Liver (tissue), 9 donors: ENCODE measurements around the gene STX17. TPM values are rescaled to one million over a fixed set of nuclear protein-coding genes. Genes with fewer than 3 reads are reported as not detected.
"Not testable (repeated sequence)": the region's sequence is repeated elsewhere in the genome, so short reads cannot be mapped to it uniquely, and the experiment has no call there.

ENCODE experiments used
- DNase-seq: peaks from one replicate; pipeline ENCODE4 v3.0.0-alpha.2; 2017; ENCODE audit warnings: low spot score
- H3K27ac ChIP-seq, 2 donors: one replicate each; pipeline ENCODE4 v1.7.0; 2013; ENCODE audit warnings: inconsistent platforms in 2 of 2, low read length in 2 of 2, control low read depth in 1 of 2, low read depth in 1 of 2, mild to moderate bottlenecking in 1 of 2
- H3K27me3 ChIP-seq, 4 donors: one replicate each; pipeline versions ENCODE4 v1.6.1 to v1.7.0; 2013; ENCODE audit warnings: low read length in 3 of 4, inconsistent platforms in 1 of 4, mild to moderate bottlenecking in 1 of 4, moderate library complexity in 1 of 4; ENCODE audit not compliant: control insufficient read depth in 4 of 4, insufficient read depth in 4 of 4
- H3K36me3 ChIP-seq, 4 donors: one replicate each; pipeline versions ENCODE4 v1.6.1 to v1.7.0; 2013; ENCODE audit warnings: low read length in 3 of 4, mild to moderate bottlenecking in 3 of 4, low read depth in 1 of 4, moderate library complexity in 1 of 4; ENCODE audit not compliant: control insufficient read depth in 4 of 4, insufficient read depth in 3 of 4
- H3K4me1 ChIP-seq, 4 donors: one replicate each; pipeline versions ENCODE4 v1.6.1 to v1.7.0; 2013; ENCODE audit warnings: low read length in 3 of 4, mild to moderate bottlenecking in 3 of 4, moderate library complexity in 1 of 4; ENCODE audit not compliant: control insufficient read depth in 4 of 4, insufficient read depth in 4 of 4
- H3K4me3 ChIP-seq, 3 donors: one replicate each; pipeline versions ENCODE4 v1.6.1 to v1.7.0; 2013; ENCODE audit warnings: low read length in 3 of 3, control low read depth in 1 of 3, low read depth in 1 of 3, mild to moderate bottlenecking in 1 of 3
- H3K9ac ChIP-seq, 2 donors: one replicate each; pipeline ENCODE4 v1.7.0; 2013; ENCODE audit warnings: low read length in 2 of 2, mild to moderate bottlenecking in 2 of 2, moderate library complexity in 2 of 2, control low read depth in 1 of 2, low read depth in 1 of 2
- H3K9me3 ChIP-seq, 4 donors: one replicate each; pipeline versions ENCODE4 v1.6.1 to v1.7.0; 2013; ENCODE audit warnings: low read length in 3 of 4; ENCODE audit not compliant: control insufficient read depth in 4 of 4
- CTCF ChIP-seq: fragments of 150-350 bp; IDR thresholded peaks from 2 replicates; pipeline ENCODE4 v1.5.1; 2017; ENCODE audit warnings: improper control_type of control experiment, low read depth, low read length; ENCODE audit not compliant: missing input control
- EGR1 ChIP-seq, 2 donors: IDR thresholded peaks; 2 replicates each; pipeline ENCODE4 v1.6.1; 2016 to 2018; ENCODE audit warnings: antibody characterized with exemption in 2 of 2, low read depth in 2 of 2
- FOXA1 ChIP-seq: IDR thresholded peaks from 2 replicates; pipeline ENCODE4 v1.6.1; 2016; ENCODE audit warnings: antibody characterized with exemption
- FOXA2 ChIP-seq: IDR thresholded peaks from 2 replicates; pipeline ENCODE4 v1.6.1; 2016; ENCODE audit warnings: antibody characterized with exemption
- GABPA ChIP-seq, 2 donors: IDR thresholded peaks in 1 of 2; conservative IDR thresholded peaks in 1 of 2; 2 replicates each; pipeline ENCODE4 v1.6.1; 2016; ENCODE audit warnings: antibody characterized with exemption in 2 of 2, mild to moderate bottlenecking in 1 of 2, moderate library complexity in 1 of 2
- HNF4A ChIP-seq, 2 donors: conservative IDR thresholded peaks; 2 replicates each; pipeline ENCODE4 v1.6.1; 2016; ENCODE audit warnings: antibody characterized with exemption in 2 of 2, mild to moderate bottlenecking in 2 of 2
- HNF4G ChIP-seq: IDR thresholded peaks from 2 replicates; pipeline ENCODE4 v1.6.1; 2016; ENCODE audit warnings: antibody characterized with exemption
- JUND ChIP-seq, 2 donors: IDR thresholded peaks; 2 replicates each; pipeline ENCODE4 v1.6.1; 2016; ENCODE audit warnings: antibody characterized with exemption in 2 of 2
- MAX ChIP-seq: IDR thresholded peaks from 2 replicates; pipeline ENCODE4 v1.6.1; 2016; ENCODE audit warnings: antibody characterized with exemption
- NR2F2 ChIP-seq: IDR thresholded peaks from 2 replicates; pipeline ENCODE4 v1.6.1; 2016; ENCODE audit warnings: antibody characterized with exemption
- RAD21 ChIP-seq, 2 donors: IDR thresholded peaks; 2 replicates each; pipeline ENCODE4 v1.6.1; 2016; ENCODE audit warnings: antibody characterized with exemption in 2 of 2, mild to moderate bottlenecking in 2 of 2
- RXRA ChIP-seq, 2 donors: IDR thresholded peaks; 2 replicates each; pipeline ENCODE4 v1.6.1; 2017 to 2018; ENCODE audit warnings: antibody characterized with exemption in 2 of 2, mild to moderate bottlenecking in 1 of 2
- SP1 ChIP-seq: IDR thresholded peaks from 2 replicates; pipeline ENCODE4 v1.6.1; 2018; ENCODE audit warnings: antibody characterized with exemption, mild to moderate bottlenecking
- TAF1 ChIP-seq: conservative IDR thresholded peaks from 2 replicates; pipeline ENCODE4 v1.6.1; 2016; ENCODE audit warnings: antibody characterized with exemption, mild to moderate bottlenecking
- YY1 ChIP-seq: IDR thresholded peaks from 2 replicates; pipeline ENCODE4 v1.6.1; 2016; ENCODE audit warnings: antibody characterized with exemption, mild to moderate bottlenecking
- WGBS: extraction: QIAGEN DNeasy Blood & Tissue Kit; methylation state at CpG from one replicate; pipeline ENCODE4 v1.1.7; 2013; 5-methylcytosine and 5-hydroxymethylcytosine counted together
- polyA plus RNA-seq, 2 donors: library from polyadenylated mRNA; stranded (reverse) in 1 of 2; unstranded in 1 of 2; fragments of 200-250 nt in 1 of 2; fragments of >200 nt in 1 of 2; fragmentation: Nextera tagmentation in 1 of 2; extraction: Ambion mirVana in 1 of 2; gene quantifications; one replicate each; pipeline versions ENCODE4 v1.2.1 to v1.2.3, GENCODE V29; 2013 to 2015
- total RNA-seq, 2 donors: library from RNA; depleted of rRNA; stranded (reverse); fragments of >200 nt; gene quantifications; one replicate each; pipeline ENCODE4 v1.2.3, GENCODE V29; 2014
- TF ChIP-seq, protein P1 (sequence below): IDR thresholded peaks from 2 replicates; pipeline ENCODE4 v1.6.1; 2016; ENCODE audit warnings: antibody characterized with exemption, mild to moderate bottlenecking
- TF ChIP-seq, protein P2 (sequence below): IDR thresholded peaks from 2 replicates; pipeline ENCODE4 v1.6.1; 2016; ENCODE audit warnings: antibody characterized with exemption
- TF ChIP-seq, protein P3 (sequence below): IDR thresholded peaks from 2 replicates; pipeline ENCODE4 v1.6.1; 2016; ENCODE audit warnings: antibody characterized with exemption
- donor health status: healthy.
- donor health status: healthy.
- donor health status: healthy.
- donor health status: healthy.
- donor health status: healthy.

The STX17 gene
- total RNA-seq (10 to 100 TPM; 20.1 to 30.9 TPM), polyA plus RNA-seq (10 to 100 TPM in 1 of 2 donors, 1 to 10 TPM in 1; 8.3 to 22.2 TPM)

- Histone ChIP-seq H3K4me1 (peaks cover 3 to 18% (median 14%) of the 10 kb centered on the region in 4 donors), H3K36me3 (no peaks in the 10 kb centered on the region), H3K27me3 (no peaks in the 10 kb centered on the region), H3K9ac (peak within 1 kb of the TSS; percentile 87 to 92), H3K4me3 (peak within 1 kb of the TSS; percentile 89 to 98 (median 96)), H3K27ac (peak within 1 kb of the TSS; percentile 98 to 99), H3K9me3 (no peaks in the 10 kb centered on the region)
- TF ChIP-seq HNF4G (no peak), JUND (IDR thresholded peaks at IDR 0.05) (no peak), YY1 (peak; percentile 88), FOXA2 (no peak), RXRA (IDR thresholded peaks at IDR 0.05) (peak; percentile 5 to 23), CTCF (no peak), NR2F2 (peak; percentile 43), FOXA1 (no peak), HNF4A (conservative IDR thresholded peaks at IDR 0.05) (no peak), RAD21 (IDR thresholded peaks at IDR 0.05) (peak in 1 of 2 donors; percentile 23), GABPA (IDR thresholded peaks at IDR 0.05 in 1 of 2, conservative IDR thresholded peaks at IDR 0.05 in 1 of 2) (no peak), MAX (no peak), TAF1 (peak; percentile 44), EGR1 (IDR thresholded peaks at IDR 0.05; ENCODE audit: low read depth in 2 of 2) (peak in 1 of 2 donors; percentile 3), SP1 (peak; percentile 27)
- TF ChIP-seq, protein P1, sequence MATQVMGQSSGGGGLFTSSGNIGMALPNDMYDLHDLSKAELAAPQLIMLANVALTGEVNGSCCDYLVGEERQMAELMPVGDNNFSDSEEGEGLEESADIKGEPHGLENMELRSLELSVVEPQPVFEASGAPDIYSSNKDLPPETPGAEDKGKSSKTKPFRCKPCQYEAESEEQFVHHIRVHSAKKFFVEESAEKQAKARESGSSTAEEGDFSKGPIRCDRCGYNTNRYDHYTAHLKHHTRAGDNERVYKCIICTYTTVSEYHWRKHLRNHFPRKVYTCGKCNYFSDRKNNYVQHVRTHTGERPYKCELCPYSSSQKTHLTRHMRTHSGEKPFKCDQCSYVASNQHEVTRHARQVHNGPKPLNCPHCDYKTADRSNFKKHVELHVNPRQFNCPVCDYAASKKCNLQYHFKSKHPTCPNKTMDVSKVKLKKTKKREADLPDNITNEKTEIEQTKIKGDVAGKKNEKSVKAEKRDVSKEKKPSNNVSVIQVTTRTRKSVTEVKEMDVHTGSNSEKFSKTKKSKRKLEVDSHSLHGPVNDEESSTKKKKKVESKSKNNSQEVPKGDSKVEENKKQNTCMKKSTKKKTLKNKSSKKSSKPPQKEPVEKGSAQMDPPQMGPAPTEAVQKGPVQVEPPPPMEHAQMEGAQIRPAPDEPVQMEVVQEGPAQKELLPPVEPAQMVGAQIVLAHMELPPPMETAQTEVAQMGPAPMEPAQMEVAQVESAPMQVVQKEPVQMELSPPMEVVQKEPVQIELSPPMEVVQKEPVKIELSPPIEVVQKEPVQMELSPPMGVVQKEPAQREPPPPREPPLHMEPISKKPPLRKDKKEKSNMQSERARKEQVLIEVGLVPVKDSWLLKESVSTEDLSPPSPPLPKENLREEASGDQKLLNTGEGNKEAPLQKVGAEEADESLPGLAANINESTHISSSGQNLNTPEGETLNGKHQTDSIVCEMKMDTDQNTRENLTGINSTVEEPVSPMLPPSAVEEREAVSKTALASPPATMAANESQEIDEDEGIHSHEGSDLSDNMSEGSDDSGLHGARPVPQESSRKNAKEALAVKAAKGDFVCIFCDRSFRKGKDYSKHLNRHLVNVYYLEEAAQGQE, result peak; percentile 60
- TF ChIP-seq, protein P2, sequence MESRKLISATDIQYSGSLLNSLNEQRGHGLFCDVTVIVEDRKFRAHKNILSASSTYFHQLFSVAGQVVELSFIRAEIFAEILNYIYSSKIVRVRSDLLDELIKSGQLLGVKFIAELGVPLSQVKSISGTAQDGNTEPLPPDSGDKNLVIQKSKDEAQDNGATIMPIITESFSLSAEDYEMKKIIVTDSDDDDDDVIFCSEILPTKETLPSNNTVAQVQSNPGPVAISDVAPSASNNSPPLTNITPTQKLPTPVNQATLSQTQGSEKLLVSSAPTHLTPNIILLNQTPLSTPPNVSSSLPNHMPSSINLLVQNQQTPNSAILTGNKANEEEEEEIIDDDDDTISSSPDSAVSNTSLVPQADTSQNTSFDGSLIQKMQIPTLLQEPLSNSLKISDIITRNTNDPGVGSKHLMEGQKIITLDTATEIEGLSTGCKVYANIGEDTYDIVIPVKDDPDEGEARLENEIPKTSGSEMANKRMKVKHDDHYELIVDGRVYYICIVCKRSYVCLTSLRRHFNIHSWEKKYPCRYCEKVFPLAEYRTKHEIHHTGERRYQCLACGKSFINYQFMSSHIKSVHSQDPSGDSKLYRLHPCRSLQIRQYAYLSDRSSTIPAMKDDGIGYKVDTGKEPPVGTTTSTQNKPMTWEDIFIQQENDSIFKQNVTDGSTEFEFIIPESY, result no peak
- TF ChIP-seq, protein P3, sequence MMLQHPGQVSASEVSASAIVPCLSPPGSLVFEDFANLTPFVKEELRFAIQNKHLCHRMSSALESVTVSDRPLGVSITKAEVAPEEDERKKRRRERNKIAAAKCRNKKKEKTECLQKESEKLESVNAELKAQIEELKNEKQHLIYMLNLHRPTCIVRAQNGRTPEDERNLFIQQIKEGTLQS, result no peak
- WGBS, result under 1% methylated on average over 76 of the region's 76 CpGs
- peak; percentile 89 for DNase-seq
Measured at GRCh38 chr9:99906403-99907207, at the start of gene STX17. TSS of gene STX17 (plus strand) at chr9:99906654. CDS start at chr9:99915240, 8,586 bp downstream.

DNA sequence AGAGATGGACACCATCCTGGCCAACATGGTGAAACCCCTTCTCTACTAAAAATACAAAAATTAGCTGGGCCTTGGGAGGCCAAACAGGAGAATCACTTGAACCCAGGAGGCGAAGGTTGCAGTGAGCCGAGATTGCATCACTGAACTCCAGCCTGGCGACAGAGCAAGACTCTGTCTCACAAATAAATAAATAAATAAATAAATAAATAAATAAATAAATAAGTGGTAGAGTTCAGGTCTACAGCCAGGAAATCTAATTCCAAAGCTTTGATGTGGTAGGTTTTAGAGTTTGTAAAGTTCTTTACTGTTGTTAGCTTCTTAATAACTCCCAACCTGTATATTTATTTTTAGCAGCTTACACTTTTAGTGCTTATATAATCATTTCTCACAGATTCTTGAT lies 48.9 kb upstream of the STX17 start:
- DNase-seq, H3K9me3 ChIP-seq, H3K9ac ChIP-seq, H3K4me1 ChIP-seq, H3K36me3 ChIP-seq, H3K4me3 ChIP-seq, H3K27me3 ChIP-seq, H3K27ac ChIP-seq: not testable (repeated sequence)
- 97% methylated on average over 3 of the region's 3 CpGs for WGBS
